ENCODE results near the gene ST7L. TPM values are rescaled to one million over a fixed set of nuclear protein-coding genes. Genes with fewer than 3 reads are reported as not detected.
"Not testable (repeated sequence)": the region's sequence is repeated elsewhere in the genome, so short reads cannot be mapped to it uniquely, and the experiment has no call there.

ST7L gene
- total RNA-seq, 1 experiment from 2014 or later = 13.6 TPM

DNA sequence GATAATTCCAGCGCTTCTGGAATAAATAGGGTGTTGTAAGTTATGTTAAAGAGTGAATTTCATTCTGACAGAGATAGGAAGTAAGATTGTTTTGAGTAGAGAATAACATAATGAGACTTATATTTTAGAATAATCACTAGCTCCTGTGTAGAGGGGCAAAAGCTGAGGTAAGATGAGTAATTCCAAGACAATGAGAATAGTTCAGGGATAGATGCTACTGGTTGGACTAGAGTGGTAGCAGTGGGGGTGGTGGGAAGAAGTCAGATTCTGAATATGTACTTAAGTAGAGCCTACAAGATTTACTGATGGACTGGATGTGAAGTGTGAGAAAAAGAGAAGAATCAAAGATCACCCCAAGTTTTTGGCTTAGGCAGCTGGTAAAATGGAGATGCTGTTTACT lies 32.3 kb upstream of the ST7L start:
- no peak overlapping the region for H3K27ac Mint-ChIP-seq (ENCODE audit: unreplicated experiment)
- intact Hi-C loops (cut with micrococcal nuclease; ENCODE audit: unreplicated experiment) = no loop called here
- no peaks in the 10 kb centered on the region for H3K27me3 ChIP-seq (replicated peaks; ENCODE audit: control insufficient read depth, insufficient read depth, low read length)
- H3K4me3 Mint-ChIP-seq (ENCODE audit: unreplicated experiment) = peak overlapping the region; percentile 17
- H3K36me3 ChIP-seq (ENCODE audit: control insufficient read depth, insufficient read depth, low read length) = no peaks in the 10 kb centered on the region
- H3K4me1 Mint-ChIP-seq (ENCODE audit: low read depth, unreplicated experiment) = no peaks in the 10 kb centered on the region
- H3K4me3 ChIP-seq (ENCODE audit: low read depth, low read length) = no peak overlapping the region
- peaks cover 35% of the 10 kb centered on the region for H3K36me3 Mint-ChIP-seq (ENCODE audit: insufficient read depth, unreplicated experiment)
- POLR2A ChIA-PET = no interaction called here
- no peaks in the 10 kb centered on the region for H3K4me1 ChIP-seq
- H3K27me3 Mint-ChIP-seq (ENCODE audit: insufficient read depth, unreplicated experiment) = no peaks in the 10 kb centered on the region
- CTCF ChIA-PET = no interaction called here
- H3K9me3 Mint-ChIP-seq (ENCODE audit: unreplicated experiment) = no peaks in the 10 kb centered on the region
- no TSS peak for BruUV-seq (replicated peaks)
- TF ChIP-seq, protein P1, sequence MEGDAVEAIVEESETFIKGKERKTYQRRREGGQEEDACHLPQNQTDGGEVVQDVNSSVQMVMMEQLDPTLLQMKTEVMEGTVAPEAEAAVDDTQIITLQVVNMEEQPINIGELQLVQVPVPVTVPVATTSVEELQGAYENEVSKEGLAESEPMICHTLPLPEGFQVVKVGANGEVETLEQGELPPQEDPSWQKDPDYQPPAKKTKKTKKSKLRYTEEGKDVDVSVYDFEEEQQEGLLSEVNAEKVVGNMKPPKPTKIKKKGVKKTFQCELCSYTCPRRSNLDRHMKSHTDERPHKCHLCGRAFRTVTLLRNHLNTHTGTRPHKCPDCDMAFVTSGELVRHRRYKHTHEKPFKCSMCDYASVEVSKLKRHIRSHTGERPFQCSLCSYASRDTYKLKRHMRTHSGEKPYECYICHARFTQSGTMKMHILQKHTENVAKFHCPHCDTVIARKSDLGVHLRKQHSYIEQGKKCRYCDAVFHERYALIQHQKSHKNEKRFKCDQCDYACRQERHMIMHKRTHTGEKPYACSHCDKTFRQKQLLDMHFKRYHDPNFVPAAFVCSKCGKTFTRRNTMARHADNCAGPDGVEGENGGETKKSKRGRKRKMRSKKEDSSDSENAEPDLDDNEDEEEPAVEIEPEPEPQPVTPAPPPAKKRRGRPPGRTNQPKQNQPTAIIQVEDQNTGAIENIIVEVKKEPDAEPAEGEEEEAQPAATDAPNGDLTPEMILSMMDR (IDR thresholded peaks at IDR 0.05; ENCODE audit: insufficient read depth in 1 of 2, low read depth in 1 of 2, low read length in 1 of 2, severe bottlenecking in 1 of 2, unreplicated experiment in 1 of 2) = no peak
- DNase-seq = no peak
- no peaks in the 10 kb centered on the region for H3K9me3 ChIP-seq

DNA sequence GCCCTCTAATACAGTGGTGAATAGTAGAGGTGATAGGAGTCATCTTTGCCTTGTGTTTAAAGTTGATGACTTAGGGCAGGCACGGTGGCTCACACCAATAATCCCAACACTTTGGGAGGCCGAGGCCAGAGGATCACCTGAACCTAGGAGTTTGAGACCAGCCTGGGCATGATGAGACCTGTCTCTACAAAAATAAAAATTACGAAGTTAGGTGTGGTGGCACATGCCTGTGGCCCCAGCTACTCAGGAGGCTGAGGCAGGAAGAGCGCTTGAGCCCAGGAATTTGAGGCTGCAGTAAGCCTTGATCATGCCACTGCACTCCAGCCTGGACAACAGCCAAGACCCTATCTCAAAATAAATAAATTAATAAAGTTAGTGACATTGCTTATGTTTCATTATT lies 27.3 kb upstream of the ST7L start:
- POLR2A ChIA-PET = no interaction called here
- Mint-ChIP-seq H3K4me1 (ENCODE audit: low read depth, unreplicated experiment) (no peaks in the 10 kb centered on the region), H3K36me3 (ENCODE audit: insufficient read depth, unreplicated experiment) (peaks cover 20% of the 10 kb centered on the region)

DNA sequence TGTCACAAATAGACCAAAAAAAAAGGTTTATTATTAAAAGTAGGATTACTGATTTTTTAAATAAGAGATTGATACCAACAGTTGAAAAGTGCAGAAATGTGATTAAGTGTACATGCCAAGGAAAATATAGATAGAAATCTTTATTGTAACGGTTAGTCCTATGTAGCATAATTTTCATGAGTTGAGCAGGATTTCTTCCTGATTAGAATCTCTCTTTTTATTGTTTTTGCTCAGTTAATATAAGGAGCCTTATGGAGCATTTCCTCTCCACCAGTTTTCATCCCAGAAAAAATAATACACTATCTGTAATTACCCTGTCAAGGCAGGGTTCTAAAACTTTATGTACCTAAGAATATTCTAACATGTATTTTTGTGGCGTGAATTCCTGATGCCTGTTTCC lies 24.1 kb upstream of the ST7L start:
- TF ChIP-seq, protein P1 (IDR thresholded peaks at IDR 0.05; ENCODE audit: insufficient read depth in 1 of 2, low read depth in 1 of 2, low read length in 1 of 2, severe bottlenecking in 1 of 2, unreplicated experiment in 1 of 2) = no peak
- intact Hi-C loops (cut with micrococcal nuclease; ENCODE audit: unreplicated experiment) = no loop called here
- no peaks in the 10 kb centered on the region for H3K9me3 ChIP-seq
- peaks cover 2% of the 10 kb centered on the region for H3K36me3 Mint-ChIP-seq (ENCODE audit: insufficient read depth, unreplicated experiment)
- no peaks in the 10 kb centered on the region for H3K36me3 ChIP-seq (ENCODE audit: control insufficient read depth, insufficient read depth, low read length)
- no peak overlapping the region for H3K27ac Mint-ChIP-seq (ENCODE audit: unreplicated experiment)
- CTCF ChIA-PET = no interaction called here
- POLR2A ChIA-PET = no interaction called here
- H3K27me3 Mint-ChIP-seq (ENCODE audit: insufficient read depth, unreplicated experiment) = no peaks in the 10 kb centered on the region
- H3K4me1 ChIP-seq = no peaks in the 10 kb centered on the region
- no peak overlapping the region for H3K4me3 Mint-ChIP-seq (ENCODE audit: unreplicated experiment)
- no peaks in the 10 kb centered on the region for H3K27me3 ChIP-seq (replicated peaks; ENCODE audit: control insufficient read depth, insufficient read depth, low read length)
- no TSS peak for BruUV-seq (replicated peaks)
- H3K4me3 ChIP-seq (ENCODE audit: low read depth, low read length) = no peak overlapping the region
- peaks cover 2% of the 10 kb centered on the region for H3K4me1 Mint-ChIP-seq (ENCODE audit: low read depth, unreplicated experiment)
- H3K9me3 Mint-ChIP-seq (ENCODE audit: unreplicated experiment) = no peaks in the 10 kb centered on the region
- DNase-seq = no peak

More for the DNA sequence above, 27.3 kb upstream of the ST7L start:
- H3K36me3 ChIP-seq (ENCODE audit: control insufficient read depth, insufficient read depth, low read length) = no peaks in the 10 kb centered on the region
- no peaks in the 10 kb centered on the region for H3K4me1 ChIP-seq
- no peaks in the 10 kb centered on the region for H3K27me3 Mint-ChIP-seq (ENCODE audit: insufficient read depth, unreplicated experiment)
- H3K9me3 Mint-ChIP-seq (ENCODE audit: unreplicated experiment) = no peaks in the 10 kb centered on the region
- intact Hi-C loops (cut with micrococcal nuclease; ENCODE audit: unreplicated experiment) = no loop called here
- TF ChIP-seq, protein P1 (IDR thresholded peaks at IDR 0.05; ENCODE audit: insufficient read depth in 1 of 2, low read depth in 1 of 2, low read length in 1 of 2, severe bottlenecking in 1 of 2, unreplicated experiment in 1 of 2) = no peak
- H3K4me3 ChIP-seq (ENCODE audit: low read depth, low read length) = no peak overlapping the region
- H3K27ac Mint-ChIP-seq (ENCODE audit: unreplicated experiment) = peak overlapping the region; percentile 21
- H3K9me3 ChIP-seq = no peaks in the 10 kb centered on the region
- DNase-seq = no peak
- H3K27me3 ChIP-seq (replicated peaks; ENCODE audit: control insufficient read depth, insufficient read depth, low read length) = no peaks in the 10 kb centered on the region
- CTCF ChIA-PET = no interaction called here
- no TSS peak for BruUV-seq (replicated peaks)
- H3K4me3 Mint-ChIP-seq (ENCODE audit: unreplicated experiment) = no peak overlapping the region

- H3K36me3 ChIP-seq (ENCODE audit: control insufficient read depth, insufficient read depth, low read length); H3K4me3 ChIP-seq (ENCODE audit: low read depth, low read length); H3K27me3 Mint-ChIP-seq (ENCODE audit: insufficient read depth, unreplicated experiment); CTCF ChIA-PET; POLR2A ChIA-PET; H3K4me3 Mint-ChIP-seq (ENCODE audit: unreplicated experiment); H3K27me3 ChIP-seq (replicated peaks; ENCODE audit: control insufficient read depth, insufficient read depth, low read length); H3K27ac Mint-ChIP-seq (ENCODE audit: unreplicated experiment); H3K9me3 Mint-ChIP-seq (ENCODE audit: unreplicated experiment); H3K36me3 Mint-ChIP-seq (ENCODE audit: insufficient read depth, unreplicated experiment); H3K9me3 ChIP-seq; DNase-seq; intact Hi-C loops (cut with micrococcal nuclease; ENCODE audit: unreplicated experiment); BruUV-seq (replicated peaks): not testable (repeated sequence)
- peaks cover 12% of the 10 kb centered on the region; the same call in 1 of the 2 replicates for H3K4me1 ChIP-seq
- peaks cover 15% of the 10 kb centered on the region for H3K4me1 Mint-ChIP-seq (ENCODE audit: low read depth, unreplicated experiment)
Observed at GRCh38 chr1:112640437-112640836, 21.5 kb upstream of the ST7L start.

Data from Caco-2 (cell line).